ENCODE results near the gene XPNPEP1.
A peak's percentile ranks its signal among the peaks of the same experiment; 100 is the strongest.

GRCh38 chr10:109866168-109866994, 56.9 kb downstream of the XPNPEP1 start:
- peak; percentile 60 for TF ChIP-seq CTCF (conservative IDR thresholded peaks at IDR 0.05; ENCODE audit: low read depth, low read length)
- TF ChIP-seq EZH2 (IDR thresholded peaks at IDR 0.05; ENCODE audit: borderline replicate concordance, low read depth, low read length, poor library complexity, severe bottlenecking), result no peak
